HCT116 (cell line): Measurements from ENCODE around the gene ZNF292.

Experiments
- EZH2 ChIP-seq: fragments of 200-600 bp; sonication (generic); IDR thresholded peaks from 2 replicates; pipeline ENCODE4 v1.6.1; 2017; ENCODE audit warnings: antibody characterized with exemption, mixed run types
- JUND ChIP-seq: IDR thresholded peaks from 2 replicates; pipeline ENCODE4 v1.6.1; 2012
- POLR2A ChIP-seq: IDR thresholded peaks from 2 replicates; pipeline ENCODE4 v1.7.0; 2011; ENCODE audit warnings: borderline replicate concordance; ENCODE audit not compliant: insufficient read depth, insufficient read length; ENCODE audit errors: extremely low read depth
- ZFX ChIP-seq: fragments of 450-650 bp; IDR thresholded peaks from 2 replicates; pipeline ENCODE4 v1.6.1; 2017
- TF ChIP-seq, protein P1 (sequence below), 3 experiments: fragments of 200-600 bp in 1 of 3; sonication (generic) in 1 of 3; IDR thresholded peaks in 2 of 3; conservative IDR thresholded peaks in 1 of 3; 2 replicates each; pipeline ENCODE4 v1.5.1; 2012 to 2017; ENCODE audit warnings: low read depth in 2 of 3, low read length in 2 of 3, antibody characterized with exemption in 1 of 3, borderline replicate concordance in 1 of 3, control low read depth in 1 of 3, mild to moderate bottlenecking in 1 of 3, mixed read lengths in 1 of 3, mixed run types in 1 of 3, moderate library complexity in 1 of 3; ENCODE audit not compliant: insufficient read depth in 1 of 3

DNA sequence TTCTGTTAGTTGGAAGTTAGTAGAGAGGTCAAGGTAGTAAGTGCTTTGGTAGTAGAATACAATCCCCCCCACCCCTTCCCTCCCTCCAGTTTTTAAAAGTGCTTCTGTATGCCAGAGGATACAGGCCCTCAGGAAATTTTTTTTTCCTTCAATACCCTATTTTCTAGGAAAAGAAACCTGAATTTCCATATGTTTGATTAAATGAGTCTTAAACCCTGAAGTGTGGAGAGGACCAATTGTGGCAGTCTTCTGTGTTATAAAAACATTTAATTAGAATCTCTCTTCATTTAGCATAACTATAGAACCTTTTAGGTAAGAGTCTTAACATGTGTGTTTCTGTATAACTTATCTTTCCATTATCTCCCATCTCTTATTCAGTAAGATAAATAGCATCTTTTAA, 59.5 kb downstream of the ZNF292 start:
- TF ChIP-seq EZH2 (no peak), ZFX (no peak), POLR2A (no peak), JUND (no peak)
- TF ChIP-seq, protein P1, sequence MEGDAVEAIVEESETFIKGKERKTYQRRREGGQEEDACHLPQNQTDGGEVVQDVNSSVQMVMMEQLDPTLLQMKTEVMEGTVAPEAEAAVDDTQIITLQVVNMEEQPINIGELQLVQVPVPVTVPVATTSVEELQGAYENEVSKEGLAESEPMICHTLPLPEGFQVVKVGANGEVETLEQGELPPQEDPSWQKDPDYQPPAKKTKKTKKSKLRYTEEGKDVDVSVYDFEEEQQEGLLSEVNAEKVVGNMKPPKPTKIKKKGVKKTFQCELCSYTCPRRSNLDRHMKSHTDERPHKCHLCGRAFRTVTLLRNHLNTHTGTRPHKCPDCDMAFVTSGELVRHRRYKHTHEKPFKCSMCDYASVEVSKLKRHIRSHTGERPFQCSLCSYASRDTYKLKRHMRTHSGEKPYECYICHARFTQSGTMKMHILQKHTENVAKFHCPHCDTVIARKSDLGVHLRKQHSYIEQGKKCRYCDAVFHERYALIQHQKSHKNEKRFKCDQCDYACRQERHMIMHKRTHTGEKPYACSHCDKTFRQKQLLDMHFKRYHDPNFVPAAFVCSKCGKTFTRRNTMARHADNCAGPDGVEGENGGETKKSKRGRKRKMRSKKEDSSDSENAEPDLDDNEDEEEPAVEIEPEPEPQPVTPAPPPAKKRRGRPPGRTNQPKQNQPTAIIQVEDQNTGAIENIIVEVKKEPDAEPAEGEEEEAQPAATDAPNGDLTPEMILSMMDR (IDR thresholded peaks at IDR 0.05 in 2 of 3, conservative IDR thresholded peaks at IDR 0.05 in 1 of 3; ENCODE audit: borderline replicate concordance in 1 of 3, insufficient read depth in 1 of 3, low read depth in 2 of 3, low read length in 2 of 3) = no peak
